Right cardiac atrium (tissue), 5 donors: ENCODE data around the gene EXOC4. TPM values are rescaled to one million over a fixed set of nuclear protein-coding genes. Genes with fewer than 3 reads are reported as not detected.
A peak's percentile ranks its signal among the peaks of the same experiment; 100 is the strongest.
"Not testable (repeated sequence)": the region's sequence is repeated elsewhere in the genome, so short reads cannot be mapped to it uniquely, and the experiment has no call there.

Source experiments
- ATAC-seq, 2 donors: fragments of 200-7000 bp; cut with Tn5 transposase; one replicate each; pipeline versions ENCODE4 v1.8.0 to v1.9.1; 2020; ENCODE audit warnings: moderate library complexity in 2 of 2, mild to moderate bottlenecking in 1 of 2
- DNase-seq, 3 donors: peaks; one replicate each; pipeline ENCODE4 v3.0.0-alpha.2; 2020
- H3K27ac ChIP-seq: one replicate; pipeline ENCODE4 v1.5.1; 2013; ENCODE audit warnings: mild to moderate bottlenecking, low read length, control low read depth, moderate library complexity
- H3K27me3 ChIP-seq: one replicate; pipeline ENCODE4 v1.6.1; 2013; ENCODE audit not compliant: control insufficient read depth, insufficient read depth
- H3K4me1 ChIP-seq: one replicate; pipeline ENCODE4 v1.6.1; 2013; ENCODE audit warnings: low read length; ENCODE audit not compliant: control insufficient read depth, insufficient read depth
- H3K4me3 ChIP-seq: one replicate; pipeline ENCODE4 v1.5.1; 2013; ENCODE audit warnings: low read length, control low read depth
- H3K9me3 ChIP-seq: one replicate; pipeline ENCODE4 v1.6.1; 2013; ENCODE audit warnings: low read length; ENCODE audit not compliant: control insufficient read depth
- WGBS: extraction: QIAGEN DNeasy Blood & Tissue Kit; methylation state at CpG from one replicate; pipeline ENCODE4 v1.1.7; 2013; 5-methylcytosine and 5-hydroxymethylcytosine counted together
- intact Hi-C, 4 donors: fragments of 100-400 bp; cut with DNase I; formaldehyde crosslinking; loops; one replicate each; pipeline versions ENCODE4 v1.11.0 to v1.14.0; 2022 to 2023
- polyA plus RNA-seq: library from polyadenylated mRNA; stranded (reverse); fragments of 200-250 nt; gene quantifications from one replicate; pipeline ENCODE4 v1.2.3, GENCODE V29; 2013
- total RNA-seq, 4 donors: library from RNA; stranded (reverse); fragmentation: NEBNext Ultra II Directional; extraction: Animal tissue kit (Norgen Biotek cat#: 25700); gene quantifications; one replicate each; pipeline ENCODE4 v1.2.1, GENCODE V29; 2021
- donor health status: healthy with polysubstance abuse.
- donor health status: DM: no; HTN: yes; CAD: no.
- donor health status: DM: no; HTN: no; CAD: no.
- donor health status: DM: no; HTN: yes; CAD: no; lungs with severe emphysema.
- donor health status: DM: yes; HTN: yes; CAD: no.

The EXOC4 gene
- total and polyA plus RNA-seq, 5 donors: 11.9 to 45.9 (median 39.7) TPM

DNA sequence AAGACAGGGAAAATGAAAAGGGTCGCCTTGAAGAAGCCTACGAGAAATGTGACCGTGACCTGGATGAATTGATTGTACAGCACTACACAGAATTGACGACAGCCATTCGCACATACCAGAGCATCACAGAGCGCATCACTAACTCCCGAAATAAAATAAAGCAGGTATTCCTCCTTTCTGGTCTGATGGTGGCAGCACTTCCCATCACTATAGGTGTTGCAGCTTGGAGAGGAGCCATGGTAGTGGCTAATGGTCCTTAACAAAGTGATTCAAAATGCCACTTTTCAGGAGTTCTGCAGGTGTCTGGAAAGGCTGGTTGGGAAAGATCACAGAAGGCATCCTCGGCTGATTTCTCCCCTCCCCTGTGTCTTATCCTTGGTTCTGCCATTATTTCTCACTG, 22.1 kb downstream of the EXOC4 start:
- ATAC-seq: no peak

DNA sequence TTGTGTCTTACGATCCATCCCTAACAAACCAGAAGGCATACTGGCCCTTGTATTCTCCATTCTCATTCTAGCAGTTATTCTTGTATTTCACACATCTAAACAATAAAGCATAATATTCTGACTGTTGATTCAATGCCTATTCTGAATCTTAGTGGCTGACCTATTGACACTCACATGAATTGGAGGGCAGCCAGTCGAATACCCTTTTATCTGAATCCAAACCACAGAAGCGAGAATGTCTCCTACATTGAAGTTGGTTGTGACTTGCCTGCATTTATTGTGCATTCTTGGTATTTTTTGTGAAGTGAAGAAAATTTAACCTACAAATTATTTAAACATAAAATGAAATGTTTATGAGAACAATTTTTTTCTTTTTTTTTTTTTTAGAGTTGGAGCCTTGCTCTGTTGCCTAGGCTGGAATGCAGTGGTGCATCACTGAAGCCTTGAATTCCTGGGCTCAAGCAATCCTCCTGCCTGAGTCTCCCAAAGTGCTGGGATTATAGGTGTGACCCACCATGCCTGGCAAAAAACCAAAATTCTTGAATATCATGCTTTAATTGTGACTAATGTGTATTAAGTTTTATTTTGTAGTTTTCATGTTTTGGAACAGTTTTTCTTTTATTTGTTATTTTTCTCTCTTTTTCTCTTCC, 22.7 kb downstream of the EXOC4 start:
- intact Hi-C loops: no loop called here
- Histone ChIP-seq H3K27me3 (no peaks in the 10 kb centered on the region), H3K27ac (no peak overlapping the region), H3K4me1 (peaks cover 2% of the 10 kb centered on the region), H3K4me3 (no peak overlapping the region), H3K9me3 (no peaks in the 10 kb centered on the region)
- WGBS: 73% methylated on average over 3 of the region's 3 CpGs
- DNase-seq: no peak
- ATAC-seq: no peak

More for the DNA sequence above, 22.1 kb downstream of the EXOC4 start:
- Histone ChIP-seq H3K27ac (no peak overlapping the region), H3K4me3 (no peak overlapping the region), H3K9me3 (no peaks in the 10 kb centered on the region), H3K4me1 (peaks cover 2% of the 10 kb centered on the region), H3K27me3 (no peaks in the 10 kb centered on the region)
- WGBS: 96% methylated on average over 8 of the region's 8 CpGs
- intact Hi-C loops: no loop called here
- no peak for DNase-seq

DNA sequence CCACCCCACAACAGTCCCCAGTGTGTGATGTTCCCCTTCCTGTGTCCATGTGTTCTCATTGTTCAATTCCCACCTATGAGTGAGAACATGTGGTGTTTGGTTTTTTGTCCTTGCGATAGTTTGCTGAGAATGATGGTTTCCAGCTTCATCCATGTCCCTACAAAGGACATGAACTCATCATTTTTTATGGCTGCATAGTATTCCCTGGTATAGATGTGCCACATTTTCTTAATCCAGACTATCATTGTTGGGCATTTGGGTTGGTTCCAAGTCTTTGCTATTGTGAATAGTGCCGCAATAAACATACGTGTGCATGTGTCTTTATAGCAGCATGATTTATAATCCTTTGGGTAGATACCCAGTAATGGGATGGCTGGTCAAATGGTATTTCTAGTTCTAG, 26.1 kb downstream of the EXOC4 start:
- ATAC-seq, intact Hi-C loops, DNase-seq, H3K27me3 ChIP-seq, H3K27ac ChIP-seq, H3K9me3 ChIP-seq, H3K4me3 ChIP-seq, H3K4me1 ChIP-seq: not testable (repeated sequence)
- 94% methylated on average over 2 of the region's 3 CpGs for WGBS

DNA sequence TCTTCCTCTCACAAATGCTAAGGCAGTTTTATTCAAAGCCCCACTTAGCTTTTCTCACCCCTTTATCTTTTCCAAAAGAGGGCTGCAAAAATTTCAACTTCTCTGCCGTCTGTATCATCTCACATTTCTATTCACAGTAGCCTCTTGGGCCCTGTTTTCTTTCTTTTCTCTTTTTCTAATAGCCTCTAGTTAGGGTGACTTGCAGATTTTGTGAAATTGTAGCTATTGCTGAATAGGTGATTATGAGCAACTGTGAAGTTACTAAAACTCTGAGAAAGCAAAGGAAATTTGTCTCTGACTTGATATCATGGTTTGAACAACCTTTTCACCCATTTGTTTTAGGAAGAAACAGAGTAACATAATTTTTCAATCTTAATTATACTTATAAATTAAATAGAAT, 29.2 kb downstream of the EXOC4 start:
- Histone ChIP-seq H3K27ac (no peak overlapping the region), H3K9me3 (no peaks in the 10 kb centered on the region), H3K4me1 (no peaks in the 10 kb centered on the region), H3K27me3 (no peaks in the 10 kb centered on the region), H3K4me3 (no peak overlapping the region)
- no peak for ATAC-seq
- WGBS: 57% methylated on average over 1 of the region's 1 CpG
- intact Hi-C loops: no loop called here
- DNase-seq: no peak

DNA sequence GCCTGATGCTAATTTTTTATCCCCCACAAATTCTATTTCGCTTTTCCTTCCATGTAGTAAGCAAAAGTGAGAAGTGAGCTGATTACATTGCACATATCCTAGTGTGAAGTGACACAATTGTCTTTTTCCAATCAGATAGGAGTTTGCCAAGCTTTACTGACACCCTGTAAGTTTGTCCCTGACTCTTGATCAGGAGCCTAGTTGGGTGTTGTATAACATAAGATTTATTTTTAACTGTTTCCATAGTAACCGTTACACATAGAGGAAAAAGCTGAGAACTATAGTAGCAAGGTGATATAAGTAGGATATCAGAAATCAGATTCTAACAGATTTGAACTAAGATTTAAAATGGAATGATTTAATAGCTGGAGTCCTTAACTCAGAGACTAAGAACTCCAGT, 31.2 kb downstream of the EXOC4 start:
- no peaks in the 10 kb centered on the region for H3K4me1 ChIP-seq
- H3K9me3 ChIP-seq: no peaks in the 10 kb centered on the region
- DNase-seq (no peak), ATAC-seq (peak in 1 of 2 donors; percentile 40)
- no peak overlapping the region for H3K27ac ChIP-seq
- intact Hi-C loops: no loop called here
- 58% methylated on average over 2 of the region's 2 CpGs for WGBS
- H3K4me3 ChIP-seq: no peak overlapping the region
- no peaks in the 10 kb centered on the region for H3K27me3 ChIP-seq

DNA sequence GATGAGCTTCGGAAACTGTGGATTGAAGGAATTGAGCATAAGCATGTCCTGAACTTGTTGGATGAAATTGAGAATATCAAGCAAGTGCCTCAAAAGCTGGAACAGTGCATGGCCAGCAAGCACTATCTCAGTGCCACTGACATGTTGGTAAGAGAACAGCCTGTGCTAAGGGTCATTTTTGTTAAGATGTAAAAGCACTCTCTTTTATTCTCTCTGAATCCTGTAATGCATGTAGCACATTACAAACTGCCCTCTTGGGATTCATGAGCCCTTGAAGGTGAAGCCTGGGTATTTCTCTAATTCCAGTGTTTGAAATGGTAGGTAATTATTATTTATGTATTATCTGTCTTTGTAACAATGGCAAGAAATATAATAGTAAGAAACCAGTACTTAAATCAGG, 36.1 kb downstream of the EXOC4 start:
- Histone ChIP-seq H3K27ac (no peak overlapping the region), H3K4me3 (no peak overlapping the region), H3K4me1 (no peaks in the 10 kb centered on the region), H3K27me3 (no peaks in the 10 kb centered on the region), H3K9me3 (no peaks in the 10 kb centered on the region)
- intact Hi-C loops: no loop called here
- DNase-seq: no peak
- 94% methylated on average over 1 of the region's 1 CpG for WGBS
- no peak for ATAC-seq

DNA sequence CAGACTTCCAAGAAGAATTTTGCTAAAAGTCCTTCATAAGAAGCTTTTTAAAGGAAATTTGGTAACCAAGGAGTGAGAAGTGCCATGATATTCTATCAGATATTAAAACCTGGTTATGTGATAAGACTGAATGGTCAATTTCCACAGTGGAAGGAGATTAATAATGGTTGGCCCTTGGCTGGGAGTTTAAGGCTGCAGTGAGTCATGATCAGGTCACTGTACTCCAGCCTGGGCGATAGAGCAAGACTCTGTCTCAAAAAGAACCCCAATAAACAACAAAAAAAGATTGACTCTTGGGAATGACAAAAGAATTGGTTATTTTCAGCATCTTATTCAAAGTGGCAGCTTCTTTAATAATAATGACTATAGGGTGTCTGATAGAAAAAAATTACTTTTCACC, 37.2 kb downstream of the EXOC4 start:
- no peak overlapping the region for H3K27ac ChIP-seq
- ATAC-seq (no peak), DNase-seq (no peak)
- intact Hi-C loops: no loop called here
- no peaks in the 10 kb centered on the region for H3K27me3 ChIP-seq
- WGBS: 90% methylated on average over 1 of the region's 1 CpG
- H3K4me1 ChIP-seq: no peaks in the 10 kb centered on the region
- no peak overlapping the region for H3K4me3 ChIP-seq
- no peaks in the 10 kb centered on the region for H3K9me3 ChIP-seq

DNA sequence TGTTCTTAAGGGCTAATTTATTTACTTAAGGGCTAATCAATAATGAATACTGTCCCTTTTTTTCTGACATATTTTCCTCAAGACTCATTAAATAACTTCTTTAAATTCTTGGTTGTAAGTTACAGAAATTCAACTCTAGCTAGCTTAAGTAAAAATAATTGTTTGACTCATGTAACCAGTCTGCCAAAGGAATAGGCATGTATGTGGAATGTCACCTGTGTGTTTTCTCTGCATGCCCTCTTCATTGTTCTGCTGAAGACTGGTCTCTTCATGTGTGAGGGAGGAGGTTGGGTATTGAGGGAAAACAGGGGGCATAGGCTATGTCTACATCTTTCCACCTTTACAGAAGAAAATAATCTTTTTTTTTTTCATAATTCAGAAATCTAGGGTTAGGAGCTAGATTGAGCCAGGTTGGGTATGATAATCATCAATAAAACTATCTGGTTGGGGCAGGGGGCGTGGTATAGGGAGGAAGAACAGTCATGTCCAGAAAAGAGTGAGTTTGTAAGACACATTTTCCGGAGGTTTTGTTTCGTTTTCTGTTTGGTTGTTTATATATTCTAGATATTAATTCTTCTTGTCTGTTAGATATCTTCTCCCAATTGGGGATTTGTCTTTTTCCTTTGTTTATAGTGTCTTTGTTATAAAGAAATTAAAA, 37.9 kb downstream of the EXOC4 start:
- intact Hi-C loops: no loop called here
- DNase-seq (no peak), ATAC-seq (no peak)
- H3K4me3 ChIP-seq: no peak overlapping the region
- H3K27ac ChIP-seq: no peak overlapping the region
- H3K27me3 ChIP-seq: no peaks in the 10 kb centered on the region
- H3K4me1 ChIP-seq: no peaks in the 10 kb centered on the region
- 93% methylated on average over 3 of the region's 3 CpGs for WGBS
- no peaks in the 10 kb centered on the region for H3K9me3 ChIP-seq

DNA sequence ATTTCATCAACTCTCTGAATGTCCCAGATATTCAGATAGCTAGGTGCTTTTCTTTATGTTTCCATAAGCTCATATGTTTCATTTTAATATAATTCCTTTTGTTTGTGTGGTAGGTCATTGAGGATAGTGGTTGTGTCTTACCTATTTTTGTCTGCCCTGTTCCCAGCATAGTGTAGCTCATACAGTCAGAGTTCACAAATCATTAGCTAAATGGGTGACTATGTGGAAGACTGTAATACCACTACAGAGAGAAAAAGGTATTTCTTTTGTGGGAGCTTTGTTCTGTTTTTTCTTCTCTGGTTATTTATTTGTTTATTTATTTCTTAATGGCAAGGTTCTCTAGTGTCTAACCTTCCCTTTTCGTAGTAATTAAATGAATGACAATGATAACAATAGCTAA, 39.8 kb downstream of the EXOC4 start:
- H3K4me3 ChIP-seq: no peak overlapping the region
- H3K9me3 ChIP-seq: no peaks in the 10 kb centered on the region
- ATAC-seq (no peak), DNase-seq (no peak)
- no peak overlapping the region for H3K27ac ChIP-seq
- WGBS: 100% methylated on average over 1 of the region's 1 CpG
- no peaks in the 10 kb centered on the region for H3K4me1 ChIP-seq
- no peaks in the 10 kb centered on the region for H3K27me3 ChIP-seq
- intact Hi-C loops: no loop called here

DNA sequence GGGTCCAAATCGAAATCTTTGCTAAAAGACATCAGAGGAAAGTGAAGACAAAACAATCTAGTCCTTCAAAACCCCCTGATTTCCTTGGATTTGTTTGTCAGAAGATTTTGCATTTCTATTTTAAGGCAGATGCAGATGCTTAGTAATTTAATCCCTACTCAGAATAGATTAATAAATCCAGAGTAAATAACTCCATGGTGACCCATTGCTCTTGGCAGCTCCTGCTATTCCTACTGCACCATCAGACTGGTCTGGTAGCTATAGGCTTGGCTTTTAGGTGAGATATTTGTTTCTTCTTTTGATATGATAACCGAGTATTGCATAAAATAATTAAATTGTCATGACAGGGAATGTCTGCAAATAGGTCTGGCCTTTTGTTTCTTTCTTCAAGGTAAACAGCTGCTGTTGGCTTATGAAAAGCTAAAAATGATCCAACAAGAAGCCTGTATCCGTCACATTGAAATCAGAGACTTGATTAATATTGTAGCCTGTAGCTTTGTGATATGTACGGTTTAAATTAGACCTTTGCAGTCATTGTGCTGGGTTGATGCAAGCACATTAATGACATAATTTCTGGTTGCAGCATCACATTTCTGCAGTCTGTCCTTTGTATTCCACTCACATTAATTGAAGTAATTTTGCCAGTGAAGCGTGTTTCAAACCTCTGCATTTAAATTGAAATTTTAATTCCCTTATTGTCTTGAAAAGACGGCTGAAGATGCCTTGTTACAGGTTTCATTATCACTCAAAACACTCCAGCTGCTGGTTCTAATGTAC, 40.7 kb downstream of the EXOC4 start:
- no peak overlapping the region for H3K4me3 ChIP-seq
- H3K27me3 ChIP-seq: no peaks in the 10 kb centered on the region
- H3K4me1 ChIP-seq: no peaks in the 10 kb centered on the region
- intact Hi-C loops: no loop called here
- DNase-seq (no peak), ATAC-seq (no peak)
- H3K9me3 ChIP-seq: no peaks in the 10 kb centered on the region
- H3K27ac ChIP-seq: no peak overlapping the region
- WGBS: 87% methylated on average over 6 of the region's 6 CpGs

DNA sequence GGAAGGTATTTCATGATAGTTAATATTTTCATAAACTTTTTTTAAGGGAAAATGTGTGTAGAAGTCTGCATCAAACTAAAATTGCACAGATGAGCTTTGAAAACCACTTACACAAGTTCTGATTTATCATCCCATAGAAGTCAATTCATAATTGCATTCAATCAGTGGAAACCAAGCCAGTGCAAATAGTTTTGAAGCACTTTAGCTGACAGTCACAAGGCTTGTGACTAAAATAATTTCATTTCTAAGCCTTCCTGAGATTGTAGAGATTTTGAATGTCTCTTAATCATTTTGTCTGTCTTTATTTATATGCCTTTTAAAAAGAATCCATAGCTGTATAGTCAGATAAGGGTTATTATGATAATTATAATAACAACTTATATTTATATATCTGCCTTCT, 41.4 kb downstream of the EXOC4 start:
- intact Hi-C loops: no loop called here
- Histone ChIP-seq H3K9me3 (no peaks in the 10 kb centered on the region), H3K27me3 (no peaks in the 10 kb centered on the region), H3K27ac (no peak overlapping the region), H3K4me1 (no peaks in the 10 kb centered on the region), H3K4me3 (no peak overlapping the region)
- no peak for ATAC-seq
- no peak for DNase-seq
